Endothelial cell of umbilical vein (primary cell): ENCODE measurements around the gene PDZD4. TPM values are rescaled to one million over a fixed set of nuclear protein-coding genes. Genes with fewer than 3 reads are reported as not detected.

Experiments
- BruUV-seq: library from RNA; stranded (reverse); fragments of 400-500 nt; replicated peaks from 2 replicates; lab custom pipeline; 2021; lab: Mats Ljungman, UMichigan
- CTCF ChIA-PET: fragments of 300-600, 350-600 bp; sonication (Branson Sonifier 250); formaldehyde crosslinking; loops from one replicate; lab custom pipeline; 2021; ENCODE audit warnings: antibody characterized with exemption, inconsistent platforms; lab: Charles Lee
- POLR2A ChIA-PET: fragments of 300-600, 350-600 bp; sonication (Branson Sonifier 250); formaldehyde crosslinking; loops from one replicate; lab custom pipeline; 2021; ENCODE audit warnings: antibody characterized with exemption, inconsistent platforms; lab: Charles Lee
- DNase-seq: peaks from one replicate; pipeline ENCODE4 v3.0.0-alpha.2; 2011; ENCODE audit warnings: low read depth, low spot score
- FAIRE-seq: peaks from 2 replicates; lab custom pipeline; 2011; peaks lifted over from hg19 to GRCh38; lab: Jason Lieb, UNC
- H2AFZ ChIP-seq: 2 replicates; pipeline ENCODE4 v1.6.0; 2012; ENCODE audit warnings: low read depth, low read length, control low read depth, inconsistent platforms
- H3K27ac ChIP-seq: 2 replicates; pipeline ENCODE4 v1.5.1; 2011; ENCODE audit warnings: low read depth, mild to moderate bottlenecking, control low read depth, low read length, moderate library complexity; ENCODE audit not compliant: insufficient read depth
- H3K27me3 ChIP-seq, 2 experiments: 2 replicates each; pipeline versions ENCODE4 v1.6.0 to v1.6.1; 2011; ENCODE audit warnings: low read length in 2 of 2, mixed read lengths in 1 of 2; ENCODE audit not compliant: control insufficient read depth in 2 of 2, insufficient read depth in 2 of 2
- H3K36me3 ChIP-seq, 2 experiments: 2 replicates in 1 of 2; 3 replicates in 1 of 2; pipeline ENCODE4 v1.5.1; 2011; ENCODE audit warnings: low read length in 2 of 2, mild to moderate bottlenecking in 1 of 2, moderate library complexity in 1 of 2; ENCODE audit not compliant: control insufficient read depth in 2 of 2, insufficient read depth in 2 of 2; ENCODE audit errors: extremely low read depth in 1 of 2
- H3K4me1 ChIP-seq: 3 replicates; pipeline ENCODE4 v1.5.1; 2011; ENCODE audit warnings: mild to moderate bottlenecking, low read length; ENCODE audit not compliant: control insufficient read depth, insufficient read depth; ENCODE audit errors: extremely low read depth
- H3K4me2 ChIP-seq: 2 replicates; pipeline ENCODE4 v1.6.1; 2011; ENCODE audit warnings: low read length, control low read depth, mixed read lengths; ENCODE audit not compliant: insufficient read depth
- H3K4me3 ChIP-seq, 3 experiments: fragments of 200-600 bp in 1 of 3; sonication (generic), shearing (Covaris generic) in 1 of 3; replicated peaks in 1 of 3; 2 replicates each; pipeline ENCODE4 v1.5.1; 2011 to 2016; ENCODE audit warnings: control low read depth in 3 of 3, low read length in 3 of 3, mild to moderate bottlenecking in 2 of 3, inconsistent platforms in 1 of 3, low read depth in 1 of 3, moderate library complexity in 1 of 3; ENCODE audit not compliant: insufficient read depth in 1 of 3
- H3K79me2 ChIP-seq: 2 replicates; pipeline ENCODE4 v1.6.0; 2012; ENCODE audit warnings: low read length, inconsistent platforms; ENCODE audit not compliant: control insufficient read depth, insufficient read depth
- H3K9ac ChIP-seq: replicated peaks from 2 replicates; pipeline ENCODE3; 2011; ENCODE audit warnings: low read length, control low read depth; ENCODE audit not compliant: insufficient read depth; ENCODE audit errors: extremely low read depth
- H3K9me1 ChIP-seq: replicated peaks from 3 replicates; pipeline ENCODE4 v1.6.0; 2011; ENCODE audit warnings: mild to moderate bottlenecking, low read length; ENCODE audit not compliant: control insufficient read depth, insufficient read depth; ENCODE audit errors: extremely low read depth
- H3K9me3 ChIP-seq: replicated peaks from 2 replicates; pipeline ENCODE4 v1.5.1; 2012; ENCODE audit warnings: low read length, inconsistent platforms; ENCODE audit not compliant: control insufficient read depth, insufficient read depth
- H4K20me1 ChIP-seq: replicated peaks from 2 replicates; pipeline ENCODE3; 2011; ENCODE audit warnings: mild to moderate bottlenecking, low read length; ENCODE audit not compliant: control insufficient read depth, insufficient read depth; ENCODE audit errors: extremely low read depth
- EZH2 ChIP-seq: IDR thresholded peaks from 2 replicates; pipeline ENCODE4 v1.6.1; 2012; ENCODE audit warnings: borderline replicate concordance, low read depth, mild to moderate bottlenecking, moderate library complexity, low read length, inconsistent platforms; ENCODE audit not compliant: severe bottlenecking
- POLR2A ChIP-seq: IDR thresholded peaks from 2 replicates; pipeline ENCODE4 v1.6.1; 2012; ENCODE audit warnings: low read depth, mild to moderate bottlenecking, control low read depth, low read length
- dilution Hi-C: fragments of 300-500 bp; cut with MboI; formaldehyde crosslinking; loops from one replicate; pipeline ENCODE4 v1.15.0; 2019; ENCODE audit warnings: low sequenced_read_pairs; ENCODE audit not compliant: extremely low pct_ligation_motif_present
- intact Hi-C: fragments of 100-400 bp; cut with micrococcal nuclease; formaldehyde crosslinking; loops from one replicate; pipeline ENCODE4 v1.10.0; 2022
- polyA plus RNA-seq, 4 experiments: library from polyadenylated mRNA; depleted of rRNA in 3 of 4; stranded (reverse) in 3 of 4; unstranded in 1 of 4; fragments of >200 nt; gene quantifications; 2 replicates each; pipeline versions ENCODE4 v1.2.1 to v1.2.3, GENCODE V29; 2011 to 2012; ENCODE audit warnings: missing spikeins in 1 of 4
- total RNA-seq: library from RNA; stranded (reverse); gene quantifications from 2 replicates; pipeline ENCODE4 v1.2.3, GENCODE V29; 2021
- TF ChIP-seq, protein P1 (sequence below), 2 donors: IDR thresholded peaks; 1 replicate in 1 of 2; 2 replicates in 1 of 2; pipeline ENCODE4 v1.5.1; 2011; ENCODE audit warnings: low read length in 2 of 2, mild to moderate bottlenecking in 2 of 2, moderate library complexity in 2 of 2, control low read depth in 1 of 2, inconsistent platforms in 1 of 2, low read depth in 1 of 2; ENCODE audit not compliant: insufficient read depth in 1 of 2; ENCODE audit errors: extremely low read depth in 1 of 2

PDZD4 gene
- total and polyA plus RNA-seq, 2 donors (not counting 3 experiments of a cell fraction or from before 2014, with no cell fraction given), result 0.07 to 0.09 TPM

DNA sequence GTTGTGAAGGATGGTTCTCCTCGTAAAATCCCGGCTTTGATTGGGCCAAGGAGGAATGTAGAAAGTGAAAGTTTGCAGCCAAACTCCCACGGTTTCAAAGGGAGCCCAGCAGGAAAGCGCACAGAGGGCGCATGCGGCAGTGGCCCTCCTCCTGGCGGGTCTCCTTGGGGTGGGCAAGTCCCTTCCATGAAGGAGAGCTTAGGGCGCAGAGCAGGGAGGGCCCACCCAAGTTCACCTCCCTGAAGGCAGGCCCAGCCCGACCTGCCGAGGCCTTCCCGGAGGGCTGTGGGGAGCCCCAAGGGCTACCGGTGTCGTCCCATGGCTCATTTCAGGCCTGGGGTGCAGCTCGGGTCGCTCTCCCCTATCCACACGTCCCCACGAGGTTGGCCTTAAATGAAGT, 2.0 kb downstream of the PDZD4 start:
- POLR2A ChIA-PET, result no interaction called here
- Histone ChIP-seq H2AFZ (no peak overlapping the region), H4K20me1 (no peaks in the 10 kb centered on the region), H3K36me3 (no peaks in the 10 kb centered on the region), H3K27me3 (peaks cover 33 to 38% of the 10 kb centered on the region in 2 experiments), H3K27ac (no peak overlapping the region), H3K4me2 (no peak overlapping the region), H3K79me2 (no peaks in the 10 kb centered on the region), H3K9me1 (no peaks in the 10 kb centered on the region), H3K9ac (no peak overlapping the region), H3K4me1 (no peaks in the 10 kb centered on the region), H3K9me3 (no peaks in the 10 kb centered on the region), H3K4me3 (no peak overlapping the region)
- peak; percentile 17 for TF ChIP-seq EZH2
- no peak for TF ChIP-seq POLR2A
- dilution Hi-C loops, result no loop called here
- FAIRE-seq, result no peak
- intact Hi-C loops, result no loop called here
- CTCF ChIA-PET, result no interaction called here
- DNase-seq, result no peak
- no TSS peak for BruUV-seq

DNA sequence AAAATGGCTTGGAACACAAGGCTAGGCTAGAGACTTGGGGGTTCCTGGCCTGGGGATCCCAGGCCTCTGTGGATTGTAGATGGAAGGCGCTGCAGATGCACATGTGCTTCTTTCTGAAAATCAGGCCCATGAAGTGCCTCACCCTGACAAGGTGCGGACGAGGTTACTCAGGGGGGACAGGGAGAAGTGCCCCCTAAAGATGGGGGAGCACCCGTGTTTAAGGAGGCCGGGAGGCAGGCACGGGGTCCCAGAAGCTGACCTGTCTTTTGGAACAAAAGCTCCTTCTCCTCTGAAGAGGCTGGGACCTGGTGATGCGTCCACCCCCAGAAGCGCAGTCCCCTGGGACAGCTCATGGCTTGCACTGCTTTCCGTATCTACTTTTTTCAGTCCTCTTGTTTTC, 2.4 kb downstream of the PDZD4 start:
- POLR2A ChIA-PET, result no interaction called here
- Histone ChIP-seq H2AFZ (no peak overlapping the region), H3K27me3 (peaks cover 32 to 38% of the 10 kb centered on the region in 2 experiments), H3K4me2 (no peak overlapping the region), H3K9me1 (no peaks in the 10 kb centered on the region), H3K4me1 (no peaks in the 10 kb centered on the region), H3K9ac (no peak overlapping the region), H3K4me3 (no peak overlapping the region), H3K27ac (no peak overlapping the region), H4K20me1 (no peaks in the 10 kb centered on the region), H3K36me3 (no peaks in the 10 kb centered on the region), H3K79me2 (no peaks in the 10 kb centered on the region), H3K9me3 (no peaks in the 10 kb centered on the region)
- intact Hi-C loops (no loop called here), dilution Hi-C loops (no loop called here)
- no TSS peak for BruUV-seq
- CTCF ChIA-PET, result no interaction called here
- no peak for FAIRE-seq
- DNase-seq, result no peak
- TF ChIP-seq, protein P1, sequence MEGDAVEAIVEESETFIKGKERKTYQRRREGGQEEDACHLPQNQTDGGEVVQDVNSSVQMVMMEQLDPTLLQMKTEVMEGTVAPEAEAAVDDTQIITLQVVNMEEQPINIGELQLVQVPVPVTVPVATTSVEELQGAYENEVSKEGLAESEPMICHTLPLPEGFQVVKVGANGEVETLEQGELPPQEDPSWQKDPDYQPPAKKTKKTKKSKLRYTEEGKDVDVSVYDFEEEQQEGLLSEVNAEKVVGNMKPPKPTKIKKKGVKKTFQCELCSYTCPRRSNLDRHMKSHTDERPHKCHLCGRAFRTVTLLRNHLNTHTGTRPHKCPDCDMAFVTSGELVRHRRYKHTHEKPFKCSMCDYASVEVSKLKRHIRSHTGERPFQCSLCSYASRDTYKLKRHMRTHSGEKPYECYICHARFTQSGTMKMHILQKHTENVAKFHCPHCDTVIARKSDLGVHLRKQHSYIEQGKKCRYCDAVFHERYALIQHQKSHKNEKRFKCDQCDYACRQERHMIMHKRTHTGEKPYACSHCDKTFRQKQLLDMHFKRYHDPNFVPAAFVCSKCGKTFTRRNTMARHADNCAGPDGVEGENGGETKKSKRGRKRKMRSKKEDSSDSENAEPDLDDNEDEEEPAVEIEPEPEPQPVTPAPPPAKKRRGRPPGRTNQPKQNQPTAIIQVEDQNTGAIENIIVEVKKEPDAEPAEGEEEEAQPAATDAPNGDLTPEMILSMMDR (IDR thresholded peaks at IDR 0.05; ENCODE audit: extremely low read depth in 1 of 2, insufficient read depth in 1 of 2, low read depth in 1 of 2, low read length in 2 of 2), result no peak
